PC-3 (cell line): ENCODE measurements around the gene SLC13A1. TPM values are rescaled to one million over a fixed set of nuclear protein-coding genes. Genes with fewer than 3 reads are reported as not detected.

ENCODE experiments used
- ATAC-seq: fragments of 200-7000 bp; cut with Tn5 transposase; 2 replicates; pipeline ENCODE4 v1.9.1; 2020; ENCODE audit warnings: mild to moderate bottlenecking, moderate library complexity
- BruUV-seq: library from RNA; stranded (reverse); fragments of 400-500 nt; replicated peaks from 2 replicates; lab custom pipeline; 2021; lab: Mats Ljungman, UMichigan
- CTCF ChIA-PET: fragments of 300-600 bp; sonication (Branson Sonifier 250); formaldehyde crosslinking; loops from one replicate; lab custom pipeline; 2022; ENCODE audit warnings: antibody characterized with exemption; lab: Charles Lee
- POLR2A ChIA-PET: fragments of 300-600 bp; sonication (Branson Sonifier 250); formaldehyde crosslinking; loops from one replicate; lab custom pipeline; 2022; ENCODE audit warnings: antibody characterized with exemption; ENCODE audit not compliant: unreplicated experiment; lab: Charles Lee
- DNase-seq: peaks from one replicate; pipeline ENCODE4 v3.0.0-alpha.2; 2015
- H2AFZ ChIP-seq: fragments of 300-600 bp; sonication (generic); 2 replicates; pipeline ENCODE4 v1.6.0; 2016; ENCODE audit warnings: antibody characterized with exemption, low read length
- H3F3A ChIP-seq: fragments of 300-600 bp; sonication (generic); one replicate; pipeline ENCODE4 v1.6.0; 2017; ENCODE audit warnings: antibody characterized with exemption, low read length, control low read depth, mild to moderate bottlenecking; ENCODE audit not compliant: unreplicated experiment
- H3K27ac ChIP-seq: fragments of 300-600 bp; sonication (generic); 2 replicates; pipeline ENCODE4 v1.5.1; 2016; ENCODE audit warnings: mild to moderate bottlenecking, low read length
- H3K27me3 ChIP-seq: fragments of 300-600 bp; sonication (generic); 2 replicates; pipeline ENCODE4 v1.6.1; 2016; ENCODE audit warnings: low read length, mixed read lengths
- H3K36me3 ChIP-seq: fragments of 300-600 bp; sonication (generic); 2 replicates; pipeline ENCODE4 v1.6.1; 2016; ENCODE audit warnings: low read depth, mixed run types, low read length, mixed read lengths
- H3K4me1 ChIP-seq: fragments of 300-600 bp; sonication (generic); 2 replicates; pipeline ENCODE4 v1.5.1; 2016; ENCODE audit warnings: low read length; ENCODE audit not compliant: insufficient read depth
- H3K4me2 ChIP-seq: fragments of 300-600 bp; sonication (generic); 2 replicates; pipeline ENCODE4 v1.6.0; 2016; ENCODE audit warnings: low read length
- H3K4me3 ChIP-seq: fragments of 300-600 bp; sonication (generic); 2 replicates; pipeline ENCODE4 v1.5.1; 2016; ENCODE audit warnings: mild to moderate bottlenecking, low read length, mixed read lengths
- H3K79me2 ChIP-seq: fragments of 300-600 bp; sonication (generic); 2 replicates; pipeline ENCODE4 v1.6.1; 2017; ENCODE audit warnings: low read length, mixed read lengths
- H3K9ac ChIP-seq: fragments of 300-600 bp; sonication (generic); 2 replicates; pipeline ENCODE4 v1.6.0; 2016; ENCODE audit warnings: mild to moderate bottlenecking, low read length
- H3K9me2 ChIP-seq: fragments of 300-600 bp; sonication (generic); replicated peaks from 2 replicates; pipeline ENCODE4 v1.6.1; 2016; ENCODE audit warnings: mixed run types, low read length, mixed read lengths
- H3K9me3 ChIP-seq: fragments of 300-600 bp; sonication (generic); 2 replicates; pipeline ENCODE4 v1.6.1; 2016; ENCODE audit warnings: low read length, mixed read lengths
- H4K20me1 ChIP-seq: fragments of 300-600 bp; sonication (generic); 2 replicates; pipeline ENCODE4 v1.6.1; 2016; ENCODE audit warnings: low read length, mixed read lengths
- EZH2 ChIP-seq: fragments of 300-600 bp; sonication (generic); IDR thresholded peaks from one replicate; pipeline ENCODE4 v1.6.1; 2017; ENCODE audit warnings: antibody characterized with exemption, mild to moderate bottlenecking, low read length; ENCODE audit not compliant: unreplicated experiment
- EZH2phosphoT487 ChIP-seq: fragments of 300-600 bp; sonication (generic); IDR thresholded peaks from 2 replicates; pipeline ENCODE4 v1.6.1; 2018; ENCODE audit warnings: mild to moderate bottlenecking, antibody characterized with exemption, low read length, borderline replicate concordance
- intact Hi-C: fragments of 100-400 bp; cut with micrococcal nuclease; formaldehyde crosslinking; loops from 2 replicates; pipeline ENCODE4 v1.9.0; 2023
- total RNA-seq: library from RNA; depleted of rRNA; stranded (reverse); fragments of >200 nt; gene quantifications from 2 replicates; pipeline ENCODE4 v1.2.3, GENCODE V29; 2014
- TF ChIP-seq, protein P1 (sequence below): fragments of 300-600 bp; sonication (generic); conservative IDR thresholded peaks from 2 replicates; pipeline ENCODE4 v1.5.1; 2017; ENCODE audit warnings: antibody characterized with exemption, low read depth, mild to moderate bottlenecking, low read length

The SLC13A1 gene
- total RNA-seq, 1 experiment from 2014 or later: not detected

DNA sequence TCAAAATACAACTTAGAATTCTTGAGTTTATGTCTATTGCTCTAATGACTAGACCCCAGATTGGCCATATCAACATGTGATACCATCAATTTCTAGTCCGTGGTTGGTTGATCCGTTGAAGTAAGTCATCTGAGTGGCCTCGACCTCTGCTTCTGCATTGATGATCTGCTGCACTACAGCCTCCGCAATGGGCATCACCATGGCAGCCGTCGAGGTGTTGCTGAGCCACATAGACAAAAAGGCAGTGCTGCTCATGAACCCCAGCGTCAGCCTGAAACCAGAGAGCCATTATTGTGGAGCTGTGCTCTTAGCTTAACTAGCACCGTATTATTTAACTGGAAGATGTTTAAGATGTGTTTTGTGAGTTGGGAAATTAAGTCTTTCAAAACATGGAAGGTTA is 30.7 kb downstream of the SLC13A1 start:
- H3K9me2 ChIP-seq: no peaks in the 10 kb centered on the region
- H3K36me3 ChIP-seq: no peaks in the 10 kb centered on the region
- DNase-seq (no peak), ATAC-seq (no peak)
- POLR2A ChIA-PET: no interaction called here
- intact Hi-C loops: no loop called here
- no peaks in the 10 kb centered on the region for H3K79me2 ChIP-seq
- no peak overlapping the region for H3K4me2 ChIP-seq
- H3K9ac ChIP-seq: no peak overlapping the region
- TF ChIP-seq EZH2phosphoT487 (no peak), EZH2 (no peak)
- TF ChIP-seq, protein P1, sequence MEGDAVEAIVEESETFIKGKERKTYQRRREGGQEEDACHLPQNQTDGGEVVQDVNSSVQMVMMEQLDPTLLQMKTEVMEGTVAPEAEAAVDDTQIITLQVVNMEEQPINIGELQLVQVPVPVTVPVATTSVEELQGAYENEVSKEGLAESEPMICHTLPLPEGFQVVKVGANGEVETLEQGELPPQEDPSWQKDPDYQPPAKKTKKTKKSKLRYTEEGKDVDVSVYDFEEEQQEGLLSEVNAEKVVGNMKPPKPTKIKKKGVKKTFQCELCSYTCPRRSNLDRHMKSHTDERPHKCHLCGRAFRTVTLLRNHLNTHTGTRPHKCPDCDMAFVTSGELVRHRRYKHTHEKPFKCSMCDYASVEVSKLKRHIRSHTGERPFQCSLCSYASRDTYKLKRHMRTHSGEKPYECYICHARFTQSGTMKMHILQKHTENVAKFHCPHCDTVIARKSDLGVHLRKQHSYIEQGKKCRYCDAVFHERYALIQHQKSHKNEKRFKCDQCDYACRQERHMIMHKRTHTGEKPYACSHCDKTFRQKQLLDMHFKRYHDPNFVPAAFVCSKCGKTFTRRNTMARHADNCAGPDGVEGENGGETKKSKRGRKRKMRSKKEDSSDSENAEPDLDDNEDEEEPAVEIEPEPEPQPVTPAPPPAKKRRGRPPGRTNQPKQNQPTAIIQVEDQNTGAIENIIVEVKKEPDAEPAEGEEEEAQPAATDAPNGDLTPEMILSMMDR: no peak
- no peaks in the 10 kb centered on the region for H3F3A ChIP-seq
- no peak overlapping the region for H3K27ac ChIP-seq
- no peak overlapping the region for H3K4me3 ChIP-seq
- CTCF ChIA-PET: no interaction called here
- H2AFZ ChIP-seq: no peak overlapping the region
- no peaks in the 10 kb centered on the region for H3K27me3 ChIP-seq
- no peaks in the 10 kb centered on the region for H3K9me3 ChIP-seq
- no peaks in the 10 kb centered on the region for H3K4me1 ChIP-seq
- no peaks in the 10 kb centered on the region for H4K20me1 ChIP-seq
- no TSS peak for BruUV-seq

DNA sequence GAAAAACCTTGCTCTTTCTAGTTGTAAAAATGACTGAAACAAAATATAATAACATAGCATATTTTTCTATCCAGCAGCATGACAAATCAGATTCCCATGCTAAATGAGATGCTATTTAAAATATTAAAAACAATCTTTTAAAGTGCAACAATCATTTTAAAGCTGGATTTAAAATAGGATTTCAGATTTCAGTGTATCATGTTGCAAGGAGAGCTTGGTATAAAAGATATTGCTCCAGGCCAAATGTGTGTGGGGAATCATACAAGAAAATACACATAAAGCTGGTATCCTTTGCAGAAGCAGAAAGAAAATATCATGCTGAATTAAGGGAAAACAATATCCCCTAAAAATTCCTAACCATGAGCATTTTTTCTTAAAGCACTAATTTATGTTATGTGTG is 42.2 kb downstream of the SLC13A1 start:
- DNase-seq: no peak
- ATAC-seq: no peak
- ChIA-PET CTCF (no interaction called here), POLR2A (no interaction called here)
- no peaks in the 10 kb centered on the region for H3K9me3 ChIP-seq
- no peak overlapping the region for H3K4me2 ChIP-seq
- H3K9ac ChIP-seq: no peak overlapping the region
- H3K27me3 ChIP-seq: no peaks in the 10 kb centered on the region
- BruUV-seq: no TSS peak
- no peaks in the 10 kb centered on the region for H4K20me1 ChIP-seq
- H3K4me1 ChIP-seq: no peaks in the 10 kb centered on the region
- H3K36me3 ChIP-seq: no peaks in the 10 kb centered on the region
- H3K79me2 ChIP-seq: no peaks in the 10 kb centered on the region
- no peak overlapping the region for H3K27ac ChIP-seq
- no peaks in the 10 kb centered on the region for H3F3A ChIP-seq
- no peak overlapping the region for H3K4me3 ChIP-seq
- no peaks in the 10 kb centered on the region for H3K9me2 ChIP-seq
- H2AFZ ChIP-seq: no peak overlapping the region
- intact Hi-C loops: loop anchor here (10.0 kb wide), 1 partner anchor 943 kb away; no protein-coding TSS in a partner anchor
- no peak for TF ChIP-seq EZH2

DNA sequence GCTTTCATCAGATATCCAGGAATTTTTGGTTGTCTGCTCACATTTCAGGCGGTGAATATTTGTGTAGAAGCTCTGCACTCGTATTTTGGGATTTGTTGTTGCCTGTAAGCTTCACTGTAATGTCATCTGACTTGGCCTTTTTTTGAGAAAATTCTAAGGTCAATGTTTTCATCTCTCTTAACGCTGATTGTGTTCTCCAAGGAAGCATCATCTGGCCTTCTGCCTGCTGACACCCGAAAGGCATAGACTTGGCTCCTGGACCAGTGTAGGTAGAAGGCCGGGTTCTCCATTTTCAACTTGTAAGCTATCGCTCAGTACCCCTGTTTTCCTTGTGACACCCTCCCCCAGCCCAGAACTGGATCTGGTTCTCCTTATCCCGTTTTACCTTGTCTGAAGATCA is 44.2 kb downstream of the SLC13A1 start:
- intact Hi-C loops: loop anchor here (2.0 to 10.0 kb wide), 4 partner anchors 85 to 941 kb away; no protein-coding TSS in a partner anchor
- H3K79me2 ChIP-seq: no peaks in the 10 kb centered on the region
- no peaks in the 10 kb centered on the region for H4K20me1 ChIP-seq
- H3K4me3 ChIP-seq: no peak overlapping the region
- no peaks in the 10 kb centered on the region for H3F3A ChIP-seq
- no peak overlapping the region for H2AFZ ChIP-seq
- H3K27me3 ChIP-seq: no peaks in the 10 kb centered on the region
- CTCF ChIA-PET: no interaction called here
- no peaks in the 10 kb centered on the region for H3K4me1 ChIP-seq
- ATAC-seq (no peak), DNase-seq (no peak)
- H3K9ac ChIP-seq: no peak overlapping the region
- BruUV-seq: no TSS peak
- no peaks in the 10 kb centered on the region for H3K9me3 ChIP-seq
- TF ChIP-seq EZH2phosphoT487 (no peak), EZH2 (no peak)
- TF ChIP-seq, protein P1: no peak
- POLR2A ChIA-PET: no interaction called here
- no peaks in the 10 kb centered on the region for H3K9me2 ChIP-seq
- no peak overlapping the region for H3K27ac ChIP-seq
- no peaks in the 10 kb centered on the region for H3K36me3 ChIP-seq
- no peak overlapping the region for H3K4me2 ChIP-seq
